GM20000 (cell line): ENCODE data around the gene SSBP2.

Source experiments
- DNase-seq: peaks from one replicate; pipeline ENCODE4 v3.0.0; 2012; ENCODE audit warnings: low spot score
- TF ChIP-seq, protein P1 (sequence below): IDR thresholded peaks from 2 replicates; pipeline ENCODE4 v1.5.1; 2012; ENCODE audit warnings: mild to moderate bottlenecking, control low read depth; ENCODE audit errors: extremely low read depth, missing control alignments

The SSBP2 gene

DNA sequence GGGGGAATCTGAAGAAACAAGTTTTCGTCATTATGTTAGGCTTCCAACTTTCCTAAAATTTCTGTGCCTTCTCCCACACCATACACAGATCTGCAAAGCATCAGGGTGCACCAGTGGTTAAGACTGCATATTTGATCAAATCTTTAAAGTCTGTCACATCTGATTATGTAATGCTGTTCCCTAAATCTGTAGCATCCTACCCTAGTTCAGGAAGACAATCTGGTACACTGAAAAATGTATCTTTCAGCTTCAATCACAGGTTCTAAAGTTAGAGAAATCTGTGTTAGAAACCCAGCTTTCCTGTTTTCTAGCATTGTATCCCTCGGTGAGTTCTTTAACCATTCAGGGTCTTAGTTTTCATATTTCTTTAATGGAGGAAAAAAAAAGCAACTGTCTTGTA lies 3.9 kb downstream of the SSBP2 start:
- TF ChIP-seq, protein P1, sequence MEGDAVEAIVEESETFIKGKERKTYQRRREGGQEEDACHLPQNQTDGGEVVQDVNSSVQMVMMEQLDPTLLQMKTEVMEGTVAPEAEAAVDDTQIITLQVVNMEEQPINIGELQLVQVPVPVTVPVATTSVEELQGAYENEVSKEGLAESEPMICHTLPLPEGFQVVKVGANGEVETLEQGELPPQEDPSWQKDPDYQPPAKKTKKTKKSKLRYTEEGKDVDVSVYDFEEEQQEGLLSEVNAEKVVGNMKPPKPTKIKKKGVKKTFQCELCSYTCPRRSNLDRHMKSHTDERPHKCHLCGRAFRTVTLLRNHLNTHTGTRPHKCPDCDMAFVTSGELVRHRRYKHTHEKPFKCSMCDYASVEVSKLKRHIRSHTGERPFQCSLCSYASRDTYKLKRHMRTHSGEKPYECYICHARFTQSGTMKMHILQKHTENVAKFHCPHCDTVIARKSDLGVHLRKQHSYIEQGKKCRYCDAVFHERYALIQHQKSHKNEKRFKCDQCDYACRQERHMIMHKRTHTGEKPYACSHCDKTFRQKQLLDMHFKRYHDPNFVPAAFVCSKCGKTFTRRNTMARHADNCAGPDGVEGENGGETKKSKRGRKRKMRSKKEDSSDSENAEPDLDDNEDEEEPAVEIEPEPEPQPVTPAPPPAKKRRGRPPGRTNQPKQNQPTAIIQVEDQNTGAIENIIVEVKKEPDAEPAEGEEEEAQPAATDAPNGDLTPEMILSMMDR: no peak
- DNase-seq: no peak

DNA sequence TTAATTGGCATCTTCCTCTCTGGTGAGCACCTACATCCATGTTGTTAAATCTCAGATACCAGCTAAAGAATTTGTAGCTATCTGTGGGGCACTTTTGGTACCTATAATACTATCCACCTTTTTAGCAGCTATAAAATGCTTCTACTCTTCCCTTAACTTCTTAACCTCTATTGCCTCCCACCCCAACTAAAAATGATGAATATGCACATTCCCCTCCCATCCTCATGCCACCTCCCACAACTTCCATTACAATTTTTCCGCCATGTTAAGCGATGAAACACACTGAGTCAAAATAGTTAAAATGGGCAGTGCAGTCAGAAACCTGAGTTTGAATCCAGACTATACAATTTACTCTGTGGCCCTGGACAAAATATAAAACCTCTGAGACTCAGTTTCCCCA lies 10.1 kb downstream of the SSBP2 start:
- DNase-seq: no peak
- TF ChIP-seq, protein P1: no peak

DNA sequence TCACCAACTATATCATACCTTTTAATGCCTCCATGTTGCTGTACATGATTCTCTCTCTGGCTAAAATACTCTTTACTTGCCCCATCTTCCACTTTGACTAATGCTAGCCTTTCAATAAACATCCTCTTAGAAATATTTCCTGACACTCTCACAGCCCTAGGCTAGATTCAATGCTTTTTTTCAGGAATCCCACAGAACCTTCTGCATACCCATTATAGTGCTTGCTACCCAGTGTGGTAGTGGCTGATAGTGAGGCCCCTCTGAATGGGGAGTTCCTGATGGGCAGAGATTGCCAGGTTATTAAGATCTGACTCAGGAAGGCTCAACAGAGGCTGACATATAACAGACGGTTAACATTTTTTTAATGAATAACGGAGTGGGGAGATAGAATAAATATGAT lies 11.6 kb downstream of the SSBP2 start:
- DNase-seq: no peak
- TF ChIP-seq, protein P1: no peak

DNA sequence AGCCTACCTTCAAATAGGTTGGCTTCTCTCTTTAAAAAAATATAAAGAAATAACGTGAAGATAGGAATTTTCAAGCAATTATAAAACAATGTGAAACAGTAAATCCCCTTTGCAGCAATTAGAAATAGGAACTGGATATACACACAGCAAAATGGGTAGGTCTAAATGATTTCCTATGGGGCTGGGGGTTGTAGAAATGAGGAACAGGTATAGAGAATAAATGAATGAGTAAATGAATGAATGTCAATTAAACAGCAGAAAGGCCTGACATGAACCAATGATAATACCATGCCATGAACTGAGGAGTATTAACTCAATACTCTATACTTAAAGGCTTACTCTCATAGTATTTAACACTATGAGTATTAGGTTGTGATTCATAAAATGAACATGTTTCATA lies 21.6 kb downstream of the SSBP2 start:
- TF ChIP-seq, protein P1: no peak
- no peak for DNase-seq

DNA sequence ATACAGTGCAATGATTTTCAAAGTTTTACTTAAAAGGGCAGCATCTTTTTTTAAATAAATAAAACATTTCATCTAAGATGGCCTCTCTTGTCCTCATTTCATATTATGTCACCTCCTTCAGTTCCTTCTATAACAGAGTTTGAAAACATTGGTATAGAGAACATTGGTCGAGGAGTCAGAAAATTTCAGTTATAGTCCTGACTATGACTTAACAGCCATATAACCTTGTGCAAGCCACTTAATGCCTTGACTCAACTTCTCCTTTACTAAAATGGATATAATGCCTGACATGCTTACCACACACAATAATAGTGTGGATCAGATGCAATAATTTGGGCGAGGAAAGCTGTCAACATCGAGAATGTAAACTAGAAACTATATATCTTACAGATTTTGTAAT lies 22.6 kb downstream of the SSBP2 start:
- TF ChIP-seq, protein P1: no peak
- DNase-seq: no peak

DNA sequence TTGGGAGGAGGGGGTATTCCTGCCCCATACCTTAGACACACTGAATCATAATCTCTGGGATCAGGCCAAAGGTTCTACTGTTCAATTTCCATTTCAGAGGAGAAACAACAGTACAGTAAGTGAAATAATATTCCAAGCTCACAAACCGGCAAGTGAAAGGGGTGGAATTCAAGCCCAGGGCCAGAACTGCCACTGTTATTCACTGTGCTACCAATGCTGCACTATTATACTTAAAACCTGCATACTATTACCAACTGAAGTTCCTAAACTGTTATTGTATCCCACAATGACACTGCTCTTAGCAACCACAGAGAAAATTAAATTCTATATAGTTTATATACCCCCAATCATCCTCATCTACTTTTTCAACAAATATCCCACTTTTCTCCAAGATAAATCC lies 24.6 kb downstream of the SSBP2 start:
- TF ChIP-seq, protein P1: no peak
- DNase-seq: no peak

DNA sequence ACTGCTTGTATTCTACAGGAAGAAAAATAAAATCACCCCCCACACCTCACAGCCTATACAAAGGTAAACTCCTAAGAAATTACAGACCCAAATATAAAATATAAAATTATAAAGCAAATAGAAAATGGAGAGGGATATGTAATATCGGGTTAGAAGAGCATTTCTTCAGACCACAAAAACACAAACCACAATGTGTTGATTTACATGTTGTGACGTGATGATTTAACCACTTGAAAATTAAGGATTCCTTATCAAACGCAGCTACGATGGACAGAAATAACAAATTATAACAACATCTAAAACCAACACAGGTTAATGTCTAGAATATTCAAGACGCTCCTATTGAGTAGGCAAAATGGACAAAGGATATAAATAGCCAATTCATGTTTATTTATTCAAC lies 26.3 kb downstream of the SSBP2 start:
- TF ChIP-seq, protein P1: no peak
- DNase-seq: no peak
